Mesenteric fat pad (tissue), 1 donor: Measurements from ENCODE around the gene RFX1. TPM values are rescaled to one million over a fixed set of nuclear protein-coding genes. Genes with fewer than 3 reads are reported as not detected.

Experiments
- total RNA-seq: library from RNA; stranded (reverse); fragmentation: NEBNext Ultra II Directional; extraction: Animal tissue kit (Norgen Biotek cat#: 25700); gene quantifications from one replicate; pipeline ENCODE4 v1.2.1, GENCODE V29; 2021
- donor health status: DM: yes; HTN: yes; CAD: no.

Gene RFX1
- total RNA-seq, 1 donor from 2014 or later = 12.2 TPM

Other genes with a start within 250 kb of the RFX1 start
- gene MRI1, start 241.8 kb downstream of the RFX1 start, total RNA-seq = 22.9 TPM
- gene C19orf53, start 231.9 kb downstream of the RFX1 start, total RNA-seq = 71.5 TPM
- gene ZSWIM4, start 210.9 kb downstream of the RFX1 start, total RNA-seq = 5.2 TPM
- not detected for gene NANOS3, start 129.2 kb downstream of the RFX1 start, total RNA-seq
- gene BRME1, start 100.2 kb downstream of the RFX1 start, total RNA-seq = 0.67 TPM
- gene CC2D1A, start 100.1 kb downstream of the RFX1 start, total RNA-seq = 30.2 TPM
- 0.93 TPM for gene PODNL1, start 67.9 kb downstream of the RFX1 start, total RNA-seq
- 17.5 TPM for gene DCAF15, start 53.8 kb downstream of the RFX1 start, total RNA-seq
- gene RLN3, start 21.8 kb upstream of the RFX1 start, total RNA-seq = not detected
- 8.5 TPM for gene IL27RA, start 25.4 kb upstream of the RFX1 start, total RNA-seq
- not detected for gene PALM3, start 55.8 kb upstream of the RFX1 start, total RNA-seq
- 1.7 TPM for gene MISP3, start 66.5 kb upstream of the RFX1 start, total RNA-seq
- not detected for gene C19orf67, start 79.5 kb upstream of the RFX1 start, total RNA-seq
- 32.3 TPM for gene SAMD1, start 84.4 kb upstream of the RFX1 start, total RNA-seq
- gene PRKACA, start 111.4 kb upstream of the RFX1 start, total RNA-seq = 160 TPM
- 0.87 TPM for gene ASF1B, start 130.3 kb upstream of the RFX1 start, total RNA-seq
- 27.1 TPM for gene ADGRL1, start 199.8 kb upstream of the RFX1 start, total RNA-seq